Parathyroid adenoma (tissue), 2 donors: ENCODE results near the gene SNX24.

Experiments used
- H2AFZ ChIP-seq: fragments of 300-600 bp; sonication (generic); one replicate; pipeline ENCODE4 v1.7.0; 2017; ENCODE audit warnings: antibody characterized with exemption, mild to moderate bottlenecking
- H3K27ac ChIP-seq: fragments of 300-600 bp; sonication (generic); one replicate; pipeline ENCODE4 v1.7.0; 2017
- H3K27me3 ChIP-seq: fragments of 300-600 bp; sonication (generic); one replicate; pipeline ENCODE4 v1.7.0; 2017; ENCODE audit warnings: low read length; ENCODE audit not compliant: control insufficient read depth, insufficient read depth
- H3K36me3 ChIP-seq: fragments of 300-600 bp; sonication (generic); one replicate; pipeline ENCODE4 v1.7.0; 2017; ENCODE audit warnings: low read length; ENCODE audit not compliant: control insufficient read depth, insufficient read depth
- H3K4me1 ChIP-seq: fragments of 300-600 bp; sonication (generic); one replicate; pipeline ENCODE4 v1.7.0; 2017; ENCODE audit warnings: control low read depth
- H3K4me2 ChIP-seq: fragments of 300-600 bp; sonication (generic); one replicate; pipeline ENCODE4 v1.7.0; 2017; ENCODE audit warnings: low read length
- H3K4me3 ChIP-seq: fragments of 300-600 bp; sonication (generic); one replicate; pipeline ENCODE4 v1.7.0; 2017; ENCODE audit warnings: low read depth, low read length
- H3K79me2 ChIP-seq: fragments of 300-600 bp; sonication (generic); one replicate; pipeline ENCODE4 v1.7.0; 2017; ENCODE audit warnings: control low read depth
- H3K9ac ChIP-seq: fragments of 300-600 bp; sonication (generic); one replicate; pipeline ENCODE4 v1.7.0; 2017; ENCODE audit warnings: mild to moderate bottlenecking
- H3K9me3 ChIP-seq: fragments of 300-600 bp; sonication (generic); one replicate; pipeline ENCODE4 v1.7.0; 2017; ENCODE audit warnings: low read length; ENCODE audit not compliant: control insufficient read depth
- TF ChIP-seq, protein P1 (sequence below): fragments of 300-600 bp; sonication (generic); IDR thresholded peaks from one replicate; pipeline ENCODE4 v1.7.0; 2017; ENCODE audit warnings: antibody characterized with exemption, mild to moderate bottlenecking
- donor health status: primary hyperparathyroidism.

SNX24 gene

DNA sequence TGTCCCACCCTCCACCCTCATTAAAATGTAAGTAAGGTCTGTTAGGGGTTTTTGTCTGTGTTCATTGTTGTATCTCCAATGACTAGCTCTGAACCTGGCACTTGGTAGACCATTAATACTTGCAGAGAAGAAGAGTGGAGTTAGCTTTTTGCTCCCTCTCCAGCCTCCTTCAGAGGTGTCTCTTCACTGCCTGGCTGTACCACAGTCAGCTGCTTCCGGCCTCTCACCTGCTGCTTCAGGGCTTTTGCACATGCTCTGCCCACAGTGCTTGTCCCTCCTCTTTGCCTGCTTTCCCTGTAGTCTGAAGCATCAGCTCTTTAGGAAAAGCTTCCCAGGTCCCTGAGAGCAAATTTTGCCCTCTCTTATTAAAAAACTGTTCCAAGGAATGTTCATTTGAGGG is 83.6 kb downstream of the SNX24 start:
- Histone ChIP-seq H3K4me2 (no peak overlapping the region), H3K4me1 (peaks cover 9% of the 10 kb centered on the region), H3K79me2 (no peaks in the 10 kb centered on the region), H3K27ac (no peak overlapping the region), H3K4me3 (no peak overlapping the region), H3K9me3 (no peaks in the 10 kb centered on the region), H3K9ac (no peak overlapping the region), H2AFZ (no peak overlapping the region), H3K27me3 (no peaks in the 10 kb centered on the region), H3K36me3 (no peaks in the 10 kb centered on the region)
- TF ChIP-seq, protein P1, sequence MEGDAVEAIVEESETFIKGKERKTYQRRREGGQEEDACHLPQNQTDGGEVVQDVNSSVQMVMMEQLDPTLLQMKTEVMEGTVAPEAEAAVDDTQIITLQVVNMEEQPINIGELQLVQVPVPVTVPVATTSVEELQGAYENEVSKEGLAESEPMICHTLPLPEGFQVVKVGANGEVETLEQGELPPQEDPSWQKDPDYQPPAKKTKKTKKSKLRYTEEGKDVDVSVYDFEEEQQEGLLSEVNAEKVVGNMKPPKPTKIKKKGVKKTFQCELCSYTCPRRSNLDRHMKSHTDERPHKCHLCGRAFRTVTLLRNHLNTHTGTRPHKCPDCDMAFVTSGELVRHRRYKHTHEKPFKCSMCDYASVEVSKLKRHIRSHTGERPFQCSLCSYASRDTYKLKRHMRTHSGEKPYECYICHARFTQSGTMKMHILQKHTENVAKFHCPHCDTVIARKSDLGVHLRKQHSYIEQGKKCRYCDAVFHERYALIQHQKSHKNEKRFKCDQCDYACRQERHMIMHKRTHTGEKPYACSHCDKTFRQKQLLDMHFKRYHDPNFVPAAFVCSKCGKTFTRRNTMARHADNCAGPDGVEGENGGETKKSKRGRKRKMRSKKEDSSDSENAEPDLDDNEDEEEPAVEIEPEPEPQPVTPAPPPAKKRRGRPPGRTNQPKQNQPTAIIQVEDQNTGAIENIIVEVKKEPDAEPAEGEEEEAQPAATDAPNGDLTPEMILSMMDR, result no peak

DNA sequence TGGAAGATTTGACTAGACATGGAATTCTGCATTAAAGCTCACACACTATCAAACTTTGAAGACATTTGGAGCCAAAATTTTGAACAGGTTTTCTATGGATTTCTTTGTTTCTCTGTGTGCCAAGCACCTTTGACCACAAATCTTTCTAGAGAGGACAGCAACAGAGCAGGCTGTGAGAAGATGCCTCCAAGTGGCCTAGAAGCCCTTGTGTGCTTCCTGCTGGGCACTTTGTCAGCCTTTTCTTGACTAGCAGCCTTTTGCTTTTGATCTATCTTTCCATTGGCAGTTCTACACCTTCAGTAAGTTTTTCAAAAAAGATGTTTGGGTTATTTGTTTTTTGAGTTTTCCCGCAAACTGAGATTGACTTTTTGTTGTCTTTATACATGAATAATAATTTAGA is 84.6 kb downstream of the SNX24 start:
- Histone ChIP-seq H3K4me1 (peaks cover 9% of the 10 kb centered on the region), H3K4me3 (no peak overlapping the region), H3K36me3 (no peaks in the 10 kb centered on the region), H3K27me3 (no peaks in the 10 kb centered on the region), H3K4me2 (no peak overlapping the region), H3K9me3 (no peaks in the 10 kb centered on the region), H3K9ac (no peak overlapping the region), H3K27ac (no peak overlapping the region), H3K79me2 (no peaks in the 10 kb centered on the region), H2AFZ (no peak overlapping the region)
- TF ChIP-seq, protein P1, result no peak

DNA sequence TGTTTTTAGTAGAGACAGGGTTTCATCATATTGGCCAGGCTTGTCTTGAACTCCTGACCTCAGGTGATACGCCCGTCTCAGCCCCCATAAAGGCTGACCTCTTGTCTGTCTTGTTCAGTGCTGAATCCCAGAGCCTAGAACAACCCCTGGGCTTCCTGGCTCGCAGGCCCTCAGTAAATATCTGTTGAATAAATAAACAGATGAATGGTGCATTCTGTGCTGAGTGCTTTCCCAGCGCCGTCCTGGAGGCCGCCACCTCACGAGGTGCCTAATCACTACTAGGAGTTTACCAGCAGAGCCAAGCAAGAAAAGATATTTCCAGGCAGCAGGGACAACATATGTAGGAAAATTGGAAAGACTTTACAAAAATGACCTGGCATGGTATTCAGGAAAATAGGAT is 88.5 kb downstream of the SNX24 start:
- no peak overlapping the region for H2AFZ ChIP-seq
- no peak overlapping the region for H3K4me3 ChIP-seq
- H3K79me2 ChIP-seq, result no peaks in the 10 kb centered on the region
- no peaks in the 10 kb centered on the region for H3K36me3 ChIP-seq
- H3K9me3 ChIP-seq, result no peaks in the 10 kb centered on the region
- H3K4me1 ChIP-seq, result no peaks in the 10 kb centered on the region
- H3K27ac ChIP-seq, result no peak overlapping the region
- H3K4me2 ChIP-seq, result no peak overlapping the region
- H3K9ac ChIP-seq, result no peak overlapping the region
- TF ChIP-seq, protein P1, result no peak
- no peaks in the 10 kb centered on the region for H3K27me3 ChIP-seq

DNA sequence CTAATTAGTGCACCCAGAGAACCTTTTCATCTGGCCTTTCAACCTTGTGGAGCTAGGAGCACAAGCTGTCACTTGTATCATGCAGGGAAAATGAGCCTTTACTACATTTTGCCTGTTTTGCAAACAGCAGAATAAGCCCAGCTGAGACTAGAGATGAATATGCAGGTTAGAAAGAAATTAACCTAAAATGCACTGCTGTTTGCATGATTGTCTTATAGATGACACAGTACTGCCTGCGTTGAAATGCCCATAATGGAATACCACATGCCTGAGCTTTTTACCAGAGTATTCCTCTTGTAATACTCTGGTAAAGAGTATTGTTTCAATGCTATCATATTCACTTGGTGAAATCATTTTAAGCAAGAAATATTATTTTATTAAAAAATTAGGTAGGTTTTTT is 90.7 kb downstream of the SNX24 start:
- TF ChIP-seq, protein P1, result no peak
- no peak overlapping the region for H3K4me3 ChIP-seq
- no peaks in the 10 kb centered on the region for H3K27me3 ChIP-seq
- H3K4me2 ChIP-seq, result no peak overlapping the region
- no peaks in the 10 kb centered on the region for H3K4me1 ChIP-seq
- H3K27ac ChIP-seq, result no peak overlapping the region
- H3K9ac ChIP-seq, result no peak overlapping the region
- H2AFZ ChIP-seq, result no peak overlapping the region
- H3K9me3 ChIP-seq, result no peaks in the 10 kb centered on the region
- no peaks in the 10 kb centered on the region for H3K79me2 ChIP-seq
- H3K36me3 ChIP-seq, result no peaks in the 10 kb centered on the region

DNA sequence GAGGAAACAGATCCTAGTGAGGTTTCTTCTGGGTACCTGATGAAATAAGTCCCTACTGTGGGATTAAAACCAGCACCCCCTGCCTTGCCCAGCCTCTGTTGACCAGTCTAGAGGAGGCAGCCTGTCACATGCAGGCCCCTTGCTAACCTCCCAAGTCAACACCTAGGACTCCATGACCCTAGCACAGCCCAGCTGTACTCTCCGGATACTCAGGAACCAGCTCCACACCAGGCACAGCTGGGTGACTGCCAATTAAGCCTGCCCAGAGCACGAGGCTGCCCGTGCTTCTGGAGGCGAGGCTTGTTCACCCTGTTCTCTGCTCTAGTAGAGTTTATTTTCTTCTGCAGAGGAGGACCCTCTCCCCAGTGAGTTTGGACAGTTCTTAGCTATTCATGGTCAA is 92.5 kb downstream of the SNX24 start:
- Histone ChIP-seq H3K9ac (no peak overlapping the region), H3K4me3 (no peak overlapping the region), H3K27ac (no peak overlapping the region), H3K4me2 (no peak overlapping the region), H3K79me2 (no peaks in the 10 kb centered on the region), H3K27me3 (no peaks in the 10 kb centered on the region), H3K36me3 (no peaks in the 10 kb centered on the region), H2AFZ (no peak overlapping the region), H3K9me3 (no peaks in the 10 kb centered on the region), H3K4me1 (no peaks in the 10 kb centered on the region)
- TF ChIP-seq, protein P1, result no peak
